ENCODE results near the gene KAZN.

KAZN gene

DNA sequence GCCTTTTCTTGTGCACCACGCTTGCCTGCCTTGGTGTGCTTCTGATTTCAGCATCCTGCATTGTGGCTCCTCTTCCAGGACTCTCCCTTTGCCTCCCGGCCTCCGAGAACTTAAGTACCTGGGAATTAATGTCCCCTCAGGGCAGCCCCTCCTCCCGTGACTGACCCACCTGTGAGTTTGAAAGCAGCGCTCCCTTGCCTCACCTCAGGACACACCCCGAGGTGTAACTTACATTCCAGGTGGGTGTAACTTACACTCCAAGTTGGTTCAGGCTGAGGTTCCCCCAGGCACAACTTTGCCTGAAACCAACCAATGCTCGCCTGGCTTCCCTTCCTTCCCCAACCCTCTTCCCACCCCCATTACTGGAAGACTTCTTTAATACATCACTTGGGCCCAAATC lies 161.4 kb downstream of the KAZN start:
- no peak for DNase-seq (ENCODE audit: low read depth)
- TF ChIP-seq, protein P1, sequence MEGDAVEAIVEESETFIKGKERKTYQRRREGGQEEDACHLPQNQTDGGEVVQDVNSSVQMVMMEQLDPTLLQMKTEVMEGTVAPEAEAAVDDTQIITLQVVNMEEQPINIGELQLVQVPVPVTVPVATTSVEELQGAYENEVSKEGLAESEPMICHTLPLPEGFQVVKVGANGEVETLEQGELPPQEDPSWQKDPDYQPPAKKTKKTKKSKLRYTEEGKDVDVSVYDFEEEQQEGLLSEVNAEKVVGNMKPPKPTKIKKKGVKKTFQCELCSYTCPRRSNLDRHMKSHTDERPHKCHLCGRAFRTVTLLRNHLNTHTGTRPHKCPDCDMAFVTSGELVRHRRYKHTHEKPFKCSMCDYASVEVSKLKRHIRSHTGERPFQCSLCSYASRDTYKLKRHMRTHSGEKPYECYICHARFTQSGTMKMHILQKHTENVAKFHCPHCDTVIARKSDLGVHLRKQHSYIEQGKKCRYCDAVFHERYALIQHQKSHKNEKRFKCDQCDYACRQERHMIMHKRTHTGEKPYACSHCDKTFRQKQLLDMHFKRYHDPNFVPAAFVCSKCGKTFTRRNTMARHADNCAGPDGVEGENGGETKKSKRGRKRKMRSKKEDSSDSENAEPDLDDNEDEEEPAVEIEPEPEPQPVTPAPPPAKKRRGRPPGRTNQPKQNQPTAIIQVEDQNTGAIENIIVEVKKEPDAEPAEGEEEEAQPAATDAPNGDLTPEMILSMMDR (IDR thresholded peaks at IDR 0.05; ENCODE audit: insufficient read depth, low read depth, low read length, missing control alignments) = no peak
- no peak overlapping the region for H3K4me3 ChIP-seq (ENCODE audit: low read depth, low read length)

DNA sequence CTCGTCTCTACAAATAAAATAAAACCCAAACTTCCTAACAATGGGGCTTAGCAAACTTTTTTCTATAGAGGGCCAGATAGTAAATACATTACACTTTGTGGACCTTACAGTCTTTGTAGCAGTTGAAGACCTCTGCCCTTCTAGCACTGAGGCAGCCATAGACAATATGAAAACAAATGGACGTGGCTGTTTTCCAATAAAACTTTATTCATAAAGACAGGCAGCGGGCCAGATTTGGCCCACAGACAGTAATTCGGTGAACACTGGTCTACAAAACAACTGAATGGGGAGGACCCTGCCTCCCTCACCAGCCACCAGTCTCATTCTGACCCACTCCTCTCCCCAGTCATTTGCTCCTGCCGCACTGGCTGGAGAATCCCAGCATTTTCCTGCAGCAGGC lies 162.3 kb downstream of the KAZN start:
- no peak for DNase-seq (ENCODE audit: low read depth)
- H3K4me3 ChIP-seq (ENCODE audit: low read depth, low read length) = no peak overlapping the region
- TF ChIP-seq, protein P1 (IDR thresholded peaks at IDR 0.05; ENCODE audit: insufficient read depth, low read depth, low read length, missing control alignments) = no peak

DNA sequence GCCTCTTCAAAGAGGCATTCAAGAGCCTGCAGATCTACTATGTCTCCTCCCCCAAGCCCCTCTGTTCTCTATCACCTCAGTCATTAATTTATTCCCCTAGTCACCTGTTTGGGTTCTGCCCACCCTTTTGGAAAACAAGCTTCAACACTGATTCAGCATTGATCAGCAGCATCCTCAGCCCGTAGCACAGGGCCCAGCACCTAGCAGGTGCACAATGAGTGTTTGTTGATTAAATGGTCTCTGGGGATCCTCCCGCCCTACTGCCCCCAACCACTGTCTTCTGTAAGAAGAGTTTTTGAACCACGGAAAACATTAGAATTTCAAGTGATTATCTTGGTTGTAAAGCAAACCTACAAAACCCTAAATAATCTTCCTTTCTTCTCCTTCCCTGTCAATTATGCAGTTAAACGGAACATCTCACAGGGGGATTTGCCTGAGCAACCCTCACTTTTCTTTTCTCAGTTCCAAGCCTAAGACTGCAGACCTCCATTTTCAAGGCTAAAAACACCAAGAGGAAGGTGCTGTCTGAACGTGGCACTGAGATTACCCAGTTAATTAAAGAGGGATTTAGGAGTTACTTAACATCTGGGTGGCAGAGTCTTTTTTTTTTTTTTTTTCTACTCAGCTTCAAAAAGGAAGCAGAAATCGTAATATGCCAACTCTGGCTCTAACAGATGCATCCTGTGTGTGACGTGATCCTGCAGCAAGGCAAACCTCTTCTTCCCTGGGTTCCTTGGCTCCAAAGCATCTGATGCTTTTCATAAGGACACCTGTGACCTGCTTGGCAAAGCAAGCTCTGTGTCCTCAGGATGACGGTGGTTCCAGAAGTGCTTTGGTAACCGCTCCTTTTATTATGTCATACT lies 163.0 kb downstream of the KAZN start:
- H3K4me3 ChIP-seq (ENCODE audit: low read depth, low read length) = no peak overlapping the region
- no peak for DNase-seq (ENCODE audit: low read depth)

DNA sequence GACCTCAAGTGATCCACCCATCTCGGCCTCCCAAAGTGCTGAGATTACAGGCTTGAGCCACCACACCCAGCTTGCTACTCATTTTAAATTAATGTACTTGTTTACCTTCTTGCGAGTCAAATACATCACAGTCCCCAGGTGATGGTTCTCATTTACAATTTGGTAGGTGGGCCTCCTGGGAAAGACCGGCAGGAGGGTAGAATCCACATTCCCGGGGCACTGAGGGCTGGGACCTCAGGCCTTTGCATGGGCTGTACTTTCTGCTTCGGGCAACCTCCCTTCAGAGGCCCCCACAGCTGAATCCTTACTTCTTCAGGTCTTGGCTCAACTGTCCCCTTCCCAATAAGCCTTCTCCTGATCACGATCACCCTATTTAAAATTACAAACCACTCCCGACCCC lies 165.5 kb downstream of the KAZN start:
- TF ChIP-seq, protein P1 (IDR thresholded peaks at IDR 0.05; ENCODE audit: insufficient read depth, low read depth, low read length, missing control alignments) = no peak
- no peak for DNase-seq (ENCODE audit: low read depth)
- no peak overlapping the region for H3K4me3 ChIP-seq (ENCODE audit: low read depth, low read length)

More for the DNA sequence above, 163.0 kb downstream of the KAZN start:
- TF ChIP-seq, protein P1 (IDR thresholded peaks at IDR 0.05; ENCODE audit: insufficient read depth, low read depth, low read length, missing control alignments) = no peak

DNA sequence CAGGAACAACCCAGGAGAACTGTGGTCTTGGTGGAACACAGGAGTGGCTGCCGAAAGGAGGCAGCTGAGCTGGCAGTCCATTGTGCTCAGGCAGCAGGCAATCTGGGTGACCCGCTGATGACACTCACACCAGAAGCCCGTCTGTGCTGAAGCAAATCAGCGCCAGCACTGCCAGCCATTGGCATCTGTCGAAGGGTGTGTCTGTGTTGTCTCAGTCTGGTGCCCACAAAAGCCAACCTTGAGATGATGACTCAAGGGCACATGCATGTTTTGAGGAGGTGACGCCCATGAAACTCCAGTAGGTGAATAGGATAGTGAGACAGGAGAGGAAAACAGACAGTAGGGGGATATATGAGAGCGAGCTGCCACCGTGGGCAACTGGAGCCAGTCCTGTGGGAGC lies 167.3 kb downstream of the KAZN start:
- no peak for DNase-seq (ENCODE audit: low read depth)
- no peak overlapping the region for H3K4me3 ChIP-seq (ENCODE audit: low read depth, low read length)
- TF ChIP-seq, protein P1 (IDR thresholded peaks at IDR 0.05; ENCODE audit: insufficient read depth, low read depth, low read length, missing control alignments) = no peak

DNA sequence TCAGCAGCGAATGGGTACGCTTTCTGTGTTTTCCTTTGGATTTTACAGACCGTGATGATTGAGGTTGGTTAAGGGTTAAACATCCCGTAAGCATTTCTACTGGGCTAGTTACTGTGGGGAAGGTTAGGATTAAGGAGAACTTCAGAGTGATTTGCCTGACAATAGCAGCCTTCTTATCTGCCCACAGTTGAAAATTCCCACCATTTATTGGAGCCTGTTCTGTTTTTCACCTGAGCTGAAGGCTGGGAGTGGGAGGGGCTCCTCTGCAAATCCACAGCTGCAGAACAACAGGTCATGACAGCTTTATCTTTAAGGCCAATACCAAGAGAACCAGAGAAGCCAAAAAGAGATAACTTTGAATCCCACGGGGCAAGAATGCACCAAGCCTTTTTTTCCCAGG lies 168.6 kb downstream of the KAZN start:
- H3K4me3 ChIP-seq (ENCODE audit: low read depth, low read length) = no peak overlapping the region
- DNase-seq (ENCODE audit: low read depth) = no peak
- TF ChIP-seq, protein P1 (IDR thresholded peaks at IDR 0.05; ENCODE audit: insufficient read depth, low read depth, low read length, missing control alignments) = no peak
